ENCODE results near the gene ARHGAP27.

ARHGAP27 gene

DNA sequence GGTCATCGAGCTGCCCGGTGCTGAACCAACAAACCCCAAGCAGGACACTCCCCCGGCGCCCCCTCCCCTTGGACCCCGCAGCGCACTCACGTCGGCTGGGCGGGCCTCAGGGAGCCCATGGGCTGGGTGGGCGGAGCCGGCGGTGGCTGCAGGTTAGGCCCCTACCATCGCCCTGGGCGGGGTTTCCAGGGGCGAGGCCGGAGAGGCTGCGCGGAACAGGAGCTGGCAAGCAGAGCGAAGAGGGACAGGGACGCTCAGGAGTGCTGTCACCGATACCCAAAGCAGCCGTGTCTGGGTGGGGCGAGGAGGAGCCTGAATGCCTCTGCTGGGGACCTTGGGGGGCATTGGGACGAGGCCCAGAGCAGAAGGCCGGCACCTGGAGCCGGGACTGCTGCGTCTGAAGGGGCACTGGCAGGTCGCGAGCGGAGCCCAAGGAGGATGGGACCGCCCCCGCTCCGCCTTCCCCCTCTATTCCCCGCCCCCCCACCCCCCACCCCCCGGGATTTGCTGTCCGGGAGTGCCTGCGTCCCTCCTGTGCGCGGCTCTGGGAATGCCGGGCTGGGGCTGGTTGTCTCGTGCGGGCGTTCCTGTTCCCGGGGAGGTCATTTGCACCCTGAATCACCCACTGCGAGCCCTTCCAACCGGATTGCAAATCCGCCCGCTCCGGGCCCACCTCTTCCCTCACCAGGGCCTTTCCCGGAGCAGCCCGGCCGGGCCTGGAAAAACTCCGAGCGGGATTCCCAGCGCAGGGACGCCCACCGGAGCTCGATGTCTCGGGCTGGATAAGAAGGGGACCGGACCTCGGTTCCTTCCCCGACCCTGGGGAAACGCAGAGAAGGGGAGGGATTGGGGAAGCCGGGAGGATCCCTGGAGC is 902 bp downstream of the ARHGAP27 start:
- in situ Hi-C loops (cut with HindIII; ENCODE audit: low sequenced_read_pairs), result no loop called here

DNA sequence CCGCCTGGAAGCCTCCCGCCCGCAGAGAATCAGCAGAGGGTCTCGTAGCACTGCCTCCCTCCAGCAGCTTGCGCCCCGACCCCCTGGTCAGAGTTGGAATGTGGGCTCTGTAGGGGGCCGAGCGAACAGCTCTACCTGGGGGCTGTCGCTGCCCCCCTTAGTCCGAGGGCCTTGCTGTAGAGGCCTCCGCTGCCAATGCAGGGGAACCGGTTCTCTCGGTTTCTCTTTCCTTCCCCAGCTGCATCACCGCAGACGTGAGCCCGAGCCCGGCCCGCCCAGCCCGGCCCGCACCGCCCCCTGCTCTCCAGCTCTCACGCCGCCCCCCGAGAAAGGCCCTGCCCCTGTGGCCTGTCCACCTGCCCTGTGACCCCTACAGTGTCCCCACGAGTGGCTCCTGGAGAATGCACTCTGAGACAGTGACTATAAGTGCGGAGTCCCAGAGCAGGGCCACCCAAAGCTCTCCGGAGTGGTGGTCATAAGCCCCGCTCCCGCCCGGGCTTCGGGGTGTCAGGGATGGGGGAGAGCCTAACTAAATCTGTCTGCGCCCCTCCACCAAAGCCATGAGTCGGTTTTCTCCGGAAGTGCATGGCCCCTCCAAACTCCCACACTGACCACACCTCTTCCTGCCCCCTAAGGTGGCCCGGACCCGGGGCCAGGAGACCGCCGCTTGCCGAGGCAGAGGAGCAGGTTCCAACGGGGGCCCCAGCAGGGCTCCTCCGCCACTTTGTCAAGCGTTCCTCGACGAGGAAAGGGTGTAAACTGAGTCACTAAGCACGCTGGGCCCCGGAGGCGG is 1.7 kb downstream of the ARHGAP27 start:
- in situ Hi-C loops (cut with HindIII; ENCODE audit: low sequenced_read_pairs), result no loop called here

DNA sequence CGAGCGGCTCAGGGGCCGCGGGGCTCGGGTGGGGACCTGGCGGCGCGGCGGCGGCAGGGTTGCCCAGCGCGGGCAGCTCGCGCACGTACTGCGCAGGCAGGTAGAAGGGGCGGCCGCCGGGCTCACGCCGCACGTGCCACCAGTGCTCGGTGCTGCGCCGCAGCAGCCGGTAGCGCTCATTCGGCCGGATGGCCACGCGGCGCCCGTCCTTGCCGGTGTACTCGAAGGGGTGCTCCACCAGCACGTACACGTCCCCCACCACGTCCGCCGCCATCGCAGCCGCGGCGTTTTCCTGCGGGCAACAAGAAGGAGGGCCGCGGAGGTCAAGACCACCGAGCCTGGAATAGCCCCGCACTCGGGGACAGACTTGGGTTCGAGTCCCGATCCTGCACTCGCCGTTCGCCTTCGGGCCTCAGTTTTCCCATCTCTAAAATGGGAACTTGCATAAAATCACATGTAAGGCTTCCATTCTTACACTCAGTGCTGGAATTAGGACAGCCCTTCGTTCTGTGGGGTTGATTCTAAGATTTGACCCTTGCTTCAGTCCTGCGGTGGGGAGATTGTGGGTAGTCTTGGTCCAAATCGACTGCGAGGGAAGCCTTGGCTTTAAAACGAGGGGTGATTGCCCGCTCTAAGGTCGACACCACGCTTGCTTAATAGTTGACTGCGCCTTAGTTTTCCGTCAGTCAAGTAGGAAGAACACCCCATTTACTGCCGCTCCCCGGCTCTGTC is 2.5 kb downstream of the ARHGAP27 start:
- in situ Hi-C loops (cut with HindIII; ENCODE audit: low sequenced_read_pairs), result no loop called here

DNA sequence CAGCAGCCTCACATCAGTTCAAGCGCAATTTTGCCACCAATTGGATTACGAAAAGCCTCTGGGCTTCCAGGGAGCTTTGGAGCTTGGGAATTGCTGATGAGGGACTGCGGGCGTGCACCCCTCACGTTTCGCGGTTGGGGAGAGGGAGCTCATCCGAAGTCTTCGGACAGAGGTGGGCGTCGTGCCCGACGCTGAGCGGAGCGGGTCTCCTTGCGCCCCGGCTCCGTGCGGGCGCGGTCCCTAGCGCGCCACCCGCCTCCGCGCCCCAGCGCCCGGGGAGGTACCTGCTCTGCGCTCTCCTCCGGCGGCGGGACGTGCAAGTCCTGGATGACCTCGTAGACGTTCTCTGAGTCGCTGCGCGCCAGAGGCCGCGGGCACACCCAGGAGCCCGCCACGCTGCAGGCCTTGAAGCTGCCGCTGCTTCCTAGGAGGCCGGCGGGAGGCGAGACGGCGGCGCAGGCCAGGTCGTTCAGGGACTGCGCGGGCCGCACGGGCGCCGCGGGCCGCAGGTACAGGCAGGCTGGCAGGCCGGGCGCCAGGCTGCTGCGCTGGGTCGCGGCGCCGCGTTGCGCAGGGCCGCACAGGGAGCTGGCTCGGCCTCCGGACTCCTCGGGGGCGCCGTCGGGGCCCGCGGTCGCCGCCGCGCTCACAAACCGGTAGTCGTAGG is 3.2 kb downstream of the ARHGAP27 start:
- in situ Hi-C loops (cut with HindIII; ENCODE audit: low sequenced_read_pairs), result no loop called here

DNA sequence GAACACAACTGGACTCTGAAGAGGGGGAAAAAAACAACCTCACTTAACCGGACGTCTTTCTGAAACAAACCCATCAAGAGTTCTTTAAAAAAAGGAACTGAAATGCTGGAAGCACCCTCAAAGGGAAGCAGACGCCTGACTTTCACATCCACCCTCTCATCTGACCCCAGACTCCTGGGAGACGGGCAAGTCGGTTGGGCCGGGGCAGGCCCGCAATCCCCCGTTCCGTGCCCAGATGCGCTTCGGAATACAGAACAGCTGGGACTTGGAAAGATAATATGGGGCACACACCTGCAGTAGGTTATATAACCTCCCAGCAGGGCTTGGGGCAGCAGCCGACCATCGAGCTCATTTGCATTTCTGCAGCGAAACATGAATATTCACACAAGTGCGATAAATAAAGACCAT is 3.7 kb downstream of the ARHGAP27 start:
- in situ Hi-C loops (cut with HindIII; ENCODE audit: low sequenced_read_pairs), result no loop called here

DNA sequence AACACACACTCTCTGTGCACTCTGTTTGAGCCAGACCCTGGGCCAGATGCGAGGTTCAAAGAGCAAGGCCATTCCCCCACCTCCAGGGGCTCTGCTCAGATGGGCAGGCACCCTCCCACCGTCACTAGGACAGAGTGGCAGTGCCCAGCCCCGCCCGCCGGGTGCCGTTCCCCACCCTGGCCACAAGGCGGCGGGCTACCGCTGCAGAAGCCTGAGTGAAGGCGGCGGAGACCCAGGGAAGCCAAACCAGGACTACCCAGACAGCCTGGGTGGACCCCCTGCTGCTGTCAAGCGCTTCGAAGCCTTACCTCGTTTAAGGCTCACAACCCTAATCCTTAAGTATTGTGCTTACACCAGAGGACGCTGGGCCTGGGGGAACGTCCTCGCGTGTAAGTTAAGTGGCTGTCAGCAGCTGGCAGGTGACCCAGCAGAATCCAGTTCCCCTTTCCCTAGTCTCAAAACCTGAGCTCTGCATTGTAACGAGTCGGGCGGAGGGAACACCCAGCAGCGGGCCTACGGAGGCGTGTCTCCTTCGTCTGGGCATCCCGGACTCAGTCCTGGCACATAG is 4.5 kb downstream of the ARHGAP27 start:
- in situ Hi-C loops (cut with HindIII; ENCODE audit: low sequenced_read_pairs), result no loop called here

DNA sequence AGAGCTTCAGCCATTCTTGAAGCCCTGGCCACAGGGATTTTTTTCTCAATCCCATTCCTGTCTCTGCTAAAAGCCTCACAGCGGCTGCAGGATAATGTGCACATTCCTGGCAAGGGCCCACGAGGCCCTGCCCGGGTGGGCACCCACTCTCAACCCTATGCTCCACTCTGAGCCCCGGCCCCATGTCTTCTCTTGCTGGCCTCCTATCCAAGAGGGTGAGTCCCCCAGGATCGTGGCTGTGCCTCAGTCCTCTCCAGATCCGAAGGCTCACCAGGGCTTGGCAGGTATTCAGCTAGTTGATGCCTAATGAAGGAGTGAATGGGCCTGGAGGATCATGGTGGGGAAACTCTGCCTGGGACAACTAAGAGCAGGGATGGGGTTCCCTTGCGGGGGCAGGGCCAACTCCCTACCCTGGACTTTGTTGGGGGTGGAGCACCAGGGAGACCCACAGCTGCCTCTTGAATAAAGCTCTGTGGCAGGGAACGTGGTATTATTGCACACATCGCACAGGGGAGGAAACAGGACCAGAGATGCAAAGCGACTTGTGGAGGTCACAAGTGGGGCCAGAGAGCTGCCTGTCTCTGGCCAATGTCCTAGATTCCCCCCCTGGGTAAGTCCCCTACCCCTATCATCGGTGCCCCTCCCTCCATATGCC is 5.4 kb downstream of the ARHGAP27 start:
- in situ Hi-C loops (cut with HindIII; ENCODE audit: low sequenced_read_pairs), result no loop called here

DNA sequence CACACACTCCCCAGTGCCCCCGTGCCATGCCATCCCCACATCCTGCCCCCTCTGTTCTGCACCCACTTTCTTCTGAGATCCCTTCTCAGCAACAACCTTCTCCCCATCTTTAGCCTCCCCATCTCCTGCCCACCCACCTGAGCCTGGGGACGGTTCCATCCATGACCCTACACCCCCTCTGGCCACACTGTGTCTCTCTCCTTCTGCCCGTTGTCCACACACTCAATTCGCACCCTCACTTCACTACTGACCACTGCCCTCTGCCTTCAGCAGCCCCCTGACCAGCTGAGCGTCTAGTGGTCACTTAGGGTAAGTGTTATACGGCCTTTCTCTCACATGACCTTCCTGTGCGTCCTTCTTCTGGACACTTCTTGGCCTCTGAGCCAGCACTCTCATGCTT is 6.1 kb downstream of the ARHGAP27 start:
- in situ Hi-C loops (cut with HindIII; ENCODE audit: low sequenced_read_pairs), result no loop called here

DNA sequence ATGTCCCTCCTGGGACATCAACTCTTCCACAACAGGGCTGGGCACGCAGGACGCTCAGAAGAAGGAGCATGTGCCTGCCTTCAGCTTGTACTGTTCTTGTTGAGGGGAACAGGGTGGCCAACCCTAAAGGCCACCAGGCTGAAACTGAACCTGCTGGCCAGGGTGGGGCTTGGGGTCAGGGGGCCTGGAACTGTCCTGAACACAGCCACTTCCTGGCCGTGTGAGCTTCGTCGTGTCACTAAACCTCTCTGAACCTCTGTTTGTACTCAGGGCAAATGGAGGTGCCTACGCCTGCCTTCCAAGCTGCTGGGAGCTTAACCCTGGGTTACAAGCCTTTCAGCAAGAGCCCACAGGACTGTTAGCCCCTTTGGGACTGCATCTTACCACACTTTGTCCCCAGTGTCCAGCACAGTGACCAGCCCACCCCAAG is 6.7 kb downstream of the ARHGAP27 start:
- in situ Hi-C loops (cut with HindIII; ENCODE audit: low sequenced_read_pairs), result no loop called here

DNA sequence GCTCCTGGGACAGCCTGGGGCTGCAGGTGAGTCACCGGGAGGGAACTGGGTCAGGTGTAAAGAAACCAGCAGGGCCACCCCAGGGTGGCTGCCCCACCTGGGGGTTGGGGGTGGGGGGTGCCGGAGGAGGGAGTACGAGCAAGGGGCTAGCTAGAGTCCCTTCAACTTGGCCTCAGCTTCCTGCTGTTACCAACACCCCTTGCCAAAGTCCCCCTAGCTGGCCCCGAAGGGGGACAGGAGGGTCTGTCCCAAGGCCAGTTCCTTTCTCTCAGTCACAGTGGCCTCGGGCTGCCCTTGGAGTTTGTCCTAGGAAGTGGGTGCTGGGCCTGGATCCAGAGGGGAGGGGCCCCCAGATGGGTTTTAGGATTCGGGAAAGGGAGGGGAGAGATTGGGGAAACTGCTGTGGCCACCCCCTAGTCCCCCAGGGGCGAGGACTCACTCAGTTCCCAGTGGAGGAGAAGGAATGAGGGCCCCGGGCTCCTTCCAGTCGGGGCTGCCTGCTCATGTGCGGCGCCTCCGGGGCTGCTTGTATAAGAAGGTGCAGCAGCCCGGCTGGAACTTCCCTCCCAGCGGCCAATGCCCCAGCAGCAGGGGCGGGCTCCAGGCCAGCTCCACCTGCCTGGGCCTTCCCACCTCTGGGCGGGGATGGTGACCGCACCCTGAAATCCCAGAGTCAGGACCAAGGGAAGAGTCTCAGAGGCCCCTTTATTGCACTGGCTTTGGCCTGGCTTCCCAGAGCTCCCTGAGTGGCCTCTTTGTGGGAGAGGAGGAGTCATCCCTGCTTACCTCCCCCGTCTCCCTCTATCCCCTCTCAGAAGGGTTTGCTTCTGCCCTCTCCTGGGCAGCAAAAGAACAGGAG is 7.3 kb downstream of the ARHGAP27 start:
- in situ Hi-C loops (cut with HindIII; ENCODE audit: low sequenced_read_pairs), result no loop called here

DNA sequence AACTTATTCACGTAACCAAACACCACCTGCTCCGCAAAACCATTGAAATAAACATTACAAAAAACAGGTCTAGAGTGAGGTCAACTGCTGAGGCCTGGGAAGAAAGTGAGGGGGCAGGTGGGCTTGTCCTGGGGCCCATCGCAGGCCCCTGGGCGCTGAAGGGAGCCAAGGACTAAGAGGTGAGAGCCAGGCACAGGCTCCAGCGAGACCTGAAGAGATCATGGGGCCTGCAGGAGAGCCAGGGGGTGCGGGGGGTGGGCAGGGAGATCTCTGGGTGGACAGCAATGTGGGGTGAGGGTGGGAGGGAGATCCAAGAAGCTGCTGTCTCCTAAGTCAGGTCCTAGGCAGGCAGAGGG is 7.9 kb downstream of the ARHGAP27 start:
- in situ Hi-C loops (cut with HindIII; ENCODE audit: low sequenced_read_pairs), result no loop called here

DNA sequence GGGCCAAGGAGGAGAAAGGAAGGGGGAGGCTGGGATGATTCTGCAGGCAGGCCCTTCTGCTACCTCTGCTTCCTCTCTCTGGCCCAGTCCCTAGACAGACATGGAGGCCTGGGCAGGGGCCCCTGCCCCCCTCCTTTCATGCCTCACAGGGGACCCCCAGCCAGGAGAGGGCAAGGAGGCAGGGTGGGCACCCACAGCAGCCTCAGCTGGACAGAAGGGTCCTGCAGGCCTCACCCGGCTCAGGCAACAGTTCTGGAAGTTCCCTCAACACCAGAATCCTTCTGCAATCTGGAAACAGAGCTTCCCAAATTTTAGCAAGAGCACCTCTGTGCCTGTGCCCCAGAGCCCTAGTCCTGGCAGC is 8.7 kb downstream of the ARHGAP27 start:
- in situ Hi-C loops (cut with HindIII; ENCODE audit: low sequenced_read_pairs), result no loop called here

DNA sequence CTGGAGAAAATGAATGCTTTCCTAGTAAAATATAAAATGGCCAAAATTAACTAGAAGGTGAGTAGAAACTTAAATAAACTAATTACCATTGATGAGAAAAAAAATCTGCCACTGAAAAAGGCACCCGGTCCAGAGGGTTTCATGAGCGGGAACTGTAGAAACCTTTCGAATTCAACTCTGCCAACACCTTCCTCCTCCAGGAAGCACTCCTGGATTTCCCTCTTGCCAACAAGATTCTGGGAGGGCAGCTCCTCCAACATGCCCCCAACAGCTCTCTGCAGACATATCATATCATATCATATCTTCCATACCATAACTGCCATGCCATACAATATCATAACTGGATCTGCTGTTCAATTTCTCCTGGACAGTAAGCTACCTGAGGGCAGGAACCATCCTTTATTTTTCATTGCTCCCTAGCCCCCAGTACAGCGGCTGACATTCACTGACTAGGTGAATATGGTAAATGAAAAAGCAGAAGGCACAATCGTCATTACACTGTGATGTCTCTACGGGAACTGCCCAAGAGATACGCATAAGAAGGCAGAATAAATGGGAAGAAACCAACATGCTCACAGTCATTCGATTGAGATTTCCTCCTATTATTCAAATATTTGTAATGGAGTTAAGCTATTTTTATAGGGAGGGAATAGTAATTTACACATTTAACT is 9.2 kb downstream of the ARHGAP27 start:
- in situ Hi-C loops (cut with HindIII; ENCODE audit: low sequenced_read_pairs), result no loop called here

DNA sequence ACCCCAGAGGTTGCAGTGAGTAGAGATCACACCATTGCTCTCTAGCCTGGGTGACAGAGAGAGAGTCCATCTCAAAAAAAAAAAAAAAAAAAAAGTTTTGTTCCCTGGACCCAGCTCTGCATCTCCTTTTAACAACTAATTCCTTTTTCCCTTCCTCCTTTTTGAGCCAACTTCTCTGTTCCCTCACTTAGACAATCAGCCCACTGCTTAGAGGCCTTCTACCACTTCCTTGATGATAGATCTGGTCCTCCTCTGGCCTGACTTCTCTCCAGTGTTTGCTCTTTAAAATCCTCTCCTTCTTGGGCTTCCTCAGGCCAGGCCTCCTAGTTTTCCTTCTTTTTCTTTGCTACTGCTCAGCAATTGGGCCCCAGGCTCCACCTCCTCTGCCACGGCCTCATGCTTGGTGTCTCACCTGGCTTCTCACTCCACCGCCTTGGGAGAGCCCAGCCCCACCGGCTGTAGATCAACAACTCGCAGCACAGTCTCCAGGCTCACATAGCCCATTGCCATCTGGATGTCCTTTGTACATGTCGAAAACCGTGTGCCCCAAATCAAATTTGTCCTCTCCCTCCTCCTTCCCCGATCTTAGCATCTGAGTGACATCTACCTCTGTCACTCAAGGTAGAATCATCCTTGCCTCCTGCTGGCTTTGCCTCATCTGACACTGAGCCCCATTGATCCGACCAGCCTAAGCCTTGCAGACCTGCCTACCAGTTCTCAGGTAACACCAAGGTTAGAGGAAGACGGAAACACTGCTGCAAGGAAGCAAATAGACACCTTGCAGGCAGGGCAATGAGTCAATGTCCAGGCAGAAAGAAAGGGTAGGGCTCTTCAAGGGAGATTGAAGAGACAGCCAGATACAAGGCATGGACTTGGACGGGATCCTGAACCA is 17.4 kb downstream of the ARHGAP27 start:
- in situ Hi-C loops (cut with HindIII; ENCODE audit: low sequenced_read_pairs), result loop anchor here (5.0 kb wide), 1 partner anchor 103 kb away; no protein-coding TSS in a partner anchor

DNA sequence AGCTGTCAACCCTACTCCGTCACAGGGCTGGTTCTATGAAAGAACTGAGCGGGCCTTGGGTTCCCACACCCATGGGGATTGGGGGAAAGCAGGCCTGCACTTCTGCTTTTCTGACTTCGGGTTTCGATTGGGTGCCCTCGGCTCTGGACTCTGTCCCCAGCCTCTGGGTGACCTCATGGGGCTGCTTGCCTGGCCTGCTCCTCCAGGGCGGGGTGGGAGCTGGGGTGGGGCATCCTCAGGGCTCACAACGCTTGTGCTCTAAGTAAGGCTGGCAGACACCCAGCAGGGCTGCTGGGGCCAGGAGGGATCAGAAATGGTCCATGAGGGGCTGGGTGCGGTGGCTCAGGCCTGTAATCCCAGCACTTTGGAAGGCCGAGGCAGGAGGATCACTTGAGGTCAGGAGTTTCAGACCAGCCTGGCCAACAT is 19.2 kb downstream of the ARHGAP27 start:
- in situ Hi-C loops (cut with HindIII; ENCODE audit: low sequenced_read_pairs), result loop anchor here (5.0 kb wide), 1 partner anchor 101 kb away; no protein-coding TSS in a partner anchor

DNA sequence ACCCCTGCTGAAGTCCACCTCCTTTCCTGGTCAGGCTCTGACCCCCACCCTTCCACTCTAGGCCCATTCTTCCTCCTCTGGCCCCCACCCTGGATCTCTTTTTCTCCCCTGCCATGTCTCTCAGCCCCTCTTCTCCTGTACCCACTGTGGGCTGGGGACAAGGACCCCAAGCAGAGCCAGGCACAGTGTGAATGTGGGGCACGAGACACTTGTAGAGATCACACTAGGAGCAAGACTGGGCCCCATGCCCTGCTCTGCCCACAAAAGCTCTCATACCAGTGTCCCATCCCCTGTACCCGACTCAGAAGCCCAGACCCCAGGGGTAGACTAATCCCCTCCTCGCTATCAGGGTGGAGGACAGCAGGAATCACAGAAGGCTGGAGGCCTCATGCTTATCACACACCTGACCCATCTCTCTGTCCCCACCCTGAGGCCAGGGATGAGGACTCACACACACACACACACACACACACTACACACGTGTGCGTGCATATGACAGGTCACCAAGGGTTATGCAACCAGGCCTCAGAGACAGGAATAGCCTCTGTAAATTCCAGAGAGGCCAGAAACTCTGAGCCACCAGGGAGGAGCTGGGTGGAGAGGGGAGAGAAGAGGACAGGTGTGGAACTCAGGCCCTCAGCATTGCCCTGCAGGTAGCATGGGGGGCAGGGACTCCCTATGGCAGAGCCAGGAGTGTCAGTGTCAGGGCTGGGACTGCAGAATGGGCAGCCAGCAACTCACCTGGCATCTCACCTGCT is 21.1 kb downstream of the ARHGAP27 start:
- in situ Hi-C loops (cut with HindIII; ENCODE audit: low sequenced_read_pairs), result loop anchor here (5.0 kb wide), 1 partner anchor 99 kb away; no protein-coding TSS in a partner anchor

Measured in DLD1 (cell line).